Activated T-helper 9 cell treated with anti-CD3 and anti-CD28 coated beads, Interleukin-2, amount 50 U/mL, for 16 hours (primary cell): ENCODE measurements around the gene UBE3D.
"Not testable (repeated sequence)": the region's sequence is repeated elsewhere in the genome, so short reads cannot be mapped to it uniquely, and the experiment has no call there.

Experiments used
- DNase-seq: peaks from one replicate; pipeline ENCODE4 v3.0.0-alpha.2; 2020; ENCODE audit warnings: low read depth

The UBE3D gene

GRCh38 chr6:82914511-82914910 lies 151.1 kb downstream of the UBE3D start:
- no peak for DNase-seq

- no peak for DNase-seq
Measured at GRCh38 chr6:82910820-82911219, 154.8 kb downstream of the UBE3D start.

- DNase-seq = no peak
Measured at GRCh38 chr6:82910395-82910794, 155.2 kb downstream of the UBE3D start.

DNA sequence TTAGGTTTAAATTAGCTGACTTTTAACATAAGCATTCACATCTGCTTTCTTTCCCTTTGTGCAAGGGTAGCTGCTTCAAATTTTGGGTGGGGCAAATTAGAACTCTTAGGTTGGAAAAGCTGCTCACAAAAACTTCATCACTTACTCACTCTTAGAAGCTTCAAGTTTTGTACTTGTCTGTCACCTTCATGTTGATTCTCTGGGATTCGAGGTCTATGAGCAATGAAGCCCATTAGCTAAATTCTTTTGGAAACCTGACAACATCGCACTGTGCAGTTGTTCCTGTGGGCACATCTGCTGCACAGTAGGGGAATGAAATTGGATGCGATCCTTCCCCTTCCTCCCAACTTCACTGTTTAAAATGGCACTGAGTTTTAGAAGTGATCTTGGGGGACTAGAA lies 156.1 kb downstream of the UBE3D start:
- DNase-seq = no peak

DNA sequence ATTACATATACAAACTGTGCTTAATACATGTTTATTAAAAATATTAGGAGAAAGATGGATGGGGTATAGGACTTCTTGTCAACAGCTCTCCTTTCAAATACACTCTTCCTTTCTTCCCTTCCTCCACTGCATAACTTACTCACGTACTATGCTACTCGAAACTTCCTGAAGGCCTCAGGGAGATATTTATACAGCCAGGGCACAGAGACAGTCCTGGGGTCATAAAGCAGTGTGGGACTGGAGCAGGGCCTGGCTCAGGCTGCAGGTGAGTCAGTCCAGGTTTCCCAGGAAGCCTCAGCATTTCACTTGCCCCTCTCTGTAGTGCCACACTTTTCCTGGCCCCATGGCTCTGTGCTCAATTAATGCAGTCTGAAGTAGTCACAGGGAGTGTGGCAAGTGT lies 157.0 kb downstream of the UBE3D start:
- no peak for DNase-seq

- DNase-seq = no peak
Measured at GRCh38 chr6:82906951-82907350, 158.7 kb downstream of the UBE3D start.

DNA sequence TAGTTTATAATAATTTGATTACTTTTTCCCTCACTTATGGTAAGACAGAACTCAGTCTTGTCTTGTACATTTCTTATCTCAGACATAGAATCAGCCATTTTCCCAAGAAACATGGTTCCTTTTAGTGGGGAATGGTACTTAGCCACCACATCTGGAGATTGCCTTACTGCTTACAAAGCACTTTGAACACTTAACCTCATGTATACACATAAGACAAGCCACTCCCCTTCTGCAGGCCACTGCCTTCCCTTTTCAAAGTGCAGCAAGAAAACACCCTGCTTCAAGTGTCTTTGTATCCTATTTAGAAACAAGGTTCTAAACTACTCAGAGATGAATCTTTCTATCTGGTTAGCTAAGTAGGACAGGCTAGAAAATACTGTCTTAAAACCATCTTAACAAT lies 159.2 kb downstream of the UBE3D start:
- no peak for DNase-seq

GRCh38 chr6:82904860-82905259 lies 160.8 kb downstream of the UBE3D start:
- no peak for DNase-seq

DNA sequence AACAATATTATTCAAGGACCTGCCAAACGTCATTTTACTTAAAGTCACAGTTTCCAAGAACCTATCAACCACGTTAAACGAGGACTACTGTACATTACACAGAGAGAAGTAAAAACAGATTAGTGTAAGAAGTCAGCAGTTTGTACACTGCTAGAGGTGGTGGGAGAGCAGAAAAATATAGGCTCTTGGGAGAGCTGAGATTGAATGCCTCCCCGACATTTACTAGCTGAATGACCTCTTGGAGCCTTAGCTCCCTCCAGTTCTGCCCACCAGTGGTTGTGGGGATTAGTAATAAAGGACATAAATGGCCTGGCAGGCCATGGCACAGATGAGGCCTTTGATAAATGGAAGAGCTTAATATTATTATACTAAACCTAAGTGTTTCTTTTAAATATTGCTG lies 161.4 kb downstream of the UBE3D start:
- DNase-seq = no peak

- DNase-seq = no peak
Measured at GRCh38 chr6:82902290-82902689, 163.4 kb downstream of the UBE3D start.

GRCh38 chr6:82894653-82895259 lies 170.9 kb downstream of the UBE3D start:
- DNase-seq = no peak

DNA sequence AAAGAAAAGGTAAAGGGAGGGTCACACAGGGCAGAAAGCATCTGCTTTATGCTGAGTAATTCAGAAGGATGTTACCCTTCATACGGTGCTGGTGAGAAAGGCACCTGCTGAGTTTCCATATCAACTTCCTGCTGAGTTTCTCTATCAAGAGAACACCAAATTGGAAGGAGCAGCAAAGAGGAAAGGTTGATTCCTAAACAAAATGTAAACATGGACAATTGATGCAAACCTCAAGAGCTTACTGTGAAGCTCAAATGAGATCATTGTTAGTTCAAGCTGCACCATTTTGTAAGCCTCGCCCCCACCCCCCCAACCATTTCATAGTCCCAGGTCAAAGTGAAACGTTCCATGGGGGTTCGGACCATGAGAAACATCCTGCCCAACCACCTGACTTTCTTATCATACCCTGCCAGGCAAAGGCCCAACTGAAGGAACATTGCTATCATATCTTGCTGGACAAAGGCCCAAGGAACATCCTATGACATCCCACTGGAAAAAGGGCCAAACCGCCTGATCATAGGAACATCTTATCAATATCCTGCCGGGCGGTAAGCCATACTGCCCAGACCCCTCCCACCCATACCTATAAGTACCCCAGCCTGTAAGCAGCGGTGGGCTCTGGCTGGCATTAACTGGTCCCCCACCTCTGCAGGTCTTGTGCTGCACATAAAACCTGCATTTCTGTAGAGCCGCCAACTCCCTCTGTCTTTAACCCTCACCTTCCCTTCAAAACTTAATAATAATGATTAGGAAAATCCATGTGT lies 171.6 kb downstream of the UBE3D start:
- no peak for DNase-seq

DNA sequence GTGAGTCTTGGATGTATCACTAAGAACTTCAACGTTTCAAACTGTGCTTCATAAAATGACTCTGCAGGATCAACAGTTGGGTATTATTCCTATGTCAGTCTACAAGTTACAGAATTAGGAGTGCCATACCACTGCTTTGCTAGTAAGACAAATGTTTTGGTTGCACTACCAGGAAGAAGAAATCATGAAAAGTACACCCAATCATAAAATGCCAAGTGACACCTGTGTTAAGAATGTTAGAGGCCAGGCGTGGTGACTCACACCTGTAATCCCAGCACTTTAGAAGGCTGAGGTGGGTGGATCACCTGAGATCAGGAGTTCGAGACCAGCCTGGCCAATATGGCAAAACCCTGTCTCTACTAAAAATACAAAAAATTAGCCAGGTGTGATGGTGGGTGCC lies 174.1 kb downstream of the UBE3D start:
- not testable (repeated sequence) for DNase-seq

GRCh38 chr6:82891076-82891475 lies 174.6 kb downstream of the UBE3D start:
- DNase-seq = no peak

GRCh38 chr6:82890240-82890639 lies 175.4 kb downstream of the UBE3D start:
- DNase-seq = no peak

DNA sequence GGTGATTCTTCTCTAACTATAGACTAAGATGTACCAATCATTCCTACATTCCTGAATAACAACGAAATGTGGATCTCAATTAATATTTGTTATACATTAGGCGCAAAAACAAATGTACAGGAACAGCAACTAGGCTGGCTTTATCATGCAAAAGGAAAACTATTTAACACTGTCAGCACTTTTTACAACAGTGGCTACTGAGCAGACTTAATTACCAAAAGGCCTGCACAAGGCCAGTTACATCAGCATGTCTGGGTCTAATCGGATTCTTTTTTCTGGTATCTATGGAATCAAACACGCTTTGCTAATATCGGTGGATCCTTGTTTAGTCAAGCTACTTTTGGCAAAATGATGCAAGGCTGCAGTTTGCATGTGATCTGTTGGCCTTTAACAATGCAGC lies 176.5 kb downstream of the UBE3D start:
- no peak for DNase-seq

DNA sequence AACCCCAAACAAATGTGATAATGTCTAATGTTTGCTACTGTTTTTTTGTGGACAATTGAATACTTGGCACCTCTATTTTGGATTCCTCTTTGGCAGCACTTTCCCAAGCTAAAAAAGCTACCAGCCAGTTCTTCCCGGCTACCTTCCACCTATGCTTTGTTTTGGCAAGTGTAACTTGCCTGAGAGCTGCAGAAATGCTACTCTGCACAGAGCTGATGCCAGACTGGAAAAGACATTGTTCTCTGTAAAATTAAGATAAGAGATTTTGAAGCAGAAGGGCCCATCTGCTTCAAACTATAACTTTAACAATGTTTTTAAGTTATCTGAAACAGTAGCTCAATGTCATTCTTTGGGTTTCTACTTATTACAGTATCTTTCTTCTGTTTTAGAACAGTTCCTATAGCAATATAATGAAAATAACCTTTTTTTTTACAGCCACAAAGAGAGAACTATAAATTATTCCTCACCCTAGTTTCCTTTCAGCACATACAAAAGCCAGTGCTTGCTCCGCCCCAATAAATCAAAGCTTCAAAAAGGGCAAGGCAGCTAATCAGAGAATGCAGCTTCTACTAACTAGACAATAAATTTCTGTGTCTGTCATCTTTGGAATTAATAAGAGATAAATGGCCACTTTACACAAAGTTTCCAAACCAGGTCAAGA lies 183.1 kb downstream of the UBE3D start:
- no peak for DNase-seq

- no peak for DNase-seq
Measured at GRCh38 chr6:82881519-82881918, 184.1 kb downstream of the UBE3D start.

- DNase-seq = no peak
Measured at GRCh38 chr6:82878812-82879211, 186.8 kb downstream of the UBE3D start.

DNA sequence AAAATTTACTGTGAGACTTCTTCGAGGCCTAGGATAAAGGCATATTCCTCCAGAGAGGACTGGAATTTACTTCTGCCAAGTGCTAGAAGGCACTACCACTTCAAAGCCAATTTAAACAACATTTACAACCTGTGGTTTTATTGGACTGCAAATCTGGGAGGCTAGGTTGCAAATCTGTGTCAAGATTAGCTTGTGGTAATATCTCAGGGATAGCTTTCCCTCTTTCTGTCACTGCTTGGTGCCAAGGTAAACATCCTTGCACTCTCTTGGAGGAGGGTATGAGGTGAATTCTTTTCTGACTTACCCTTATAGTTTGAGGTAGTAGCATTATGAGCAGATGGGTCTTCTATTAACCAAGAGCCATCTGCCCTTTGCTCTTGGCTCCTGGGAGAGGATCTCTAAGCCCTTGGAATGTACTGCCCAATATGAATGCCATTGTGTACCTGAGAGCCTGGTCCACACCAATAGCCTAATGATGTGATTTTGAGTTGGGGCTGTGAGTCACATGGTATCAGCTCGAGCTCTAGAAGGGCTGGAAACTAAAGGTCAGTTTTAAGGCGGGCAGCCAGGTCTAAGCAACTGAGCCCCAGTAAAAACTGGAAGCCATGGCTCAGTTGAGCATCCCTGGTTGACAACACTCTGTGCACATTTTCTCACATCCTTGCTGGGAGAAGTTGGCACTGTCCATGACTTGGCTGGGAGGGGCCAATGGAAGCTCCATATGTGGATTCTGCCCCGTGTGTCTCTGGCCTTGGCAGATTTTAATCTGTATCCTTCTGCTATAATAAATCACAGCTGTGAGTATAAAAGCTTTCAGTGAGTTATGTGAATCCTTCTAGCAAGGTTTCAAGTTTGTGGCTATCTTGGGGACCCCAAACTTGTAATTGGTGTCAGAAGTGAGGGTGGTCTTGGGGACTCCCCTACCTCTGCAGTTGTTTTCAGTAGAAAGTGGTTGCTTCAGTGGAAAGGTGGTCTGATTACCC lies 188.1 kb downstream of the UBE3D start:
- no peak for DNase-seq

GRCh38 chr6:82875573-82876185 lies 190.0 kb downstream of the UBE3D start:
- no peak for DNase-seq

DNA sequence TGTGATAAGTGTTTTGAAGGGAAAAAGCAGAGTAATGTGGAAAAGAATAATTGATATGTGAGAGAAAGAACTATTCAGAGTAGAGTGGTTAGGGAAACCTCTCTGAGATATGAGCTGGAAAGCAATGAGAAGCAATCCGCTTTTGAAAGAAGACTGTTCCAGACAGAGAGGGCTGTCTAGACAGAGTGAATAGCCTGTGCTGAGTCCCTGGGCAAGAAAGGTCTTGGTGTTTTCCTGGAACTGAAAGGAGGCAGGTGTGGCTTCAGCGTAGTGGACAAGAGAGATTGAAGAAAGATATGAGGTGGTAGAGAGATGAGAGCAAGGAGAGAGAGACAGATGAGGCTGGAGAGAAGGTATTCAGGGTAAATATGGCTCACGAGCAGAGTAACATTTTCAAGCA lies 190.8 kb downstream of the UBE3D start:
- no peak for DNase-seq
